HepG2 (cell line): ENCODE results near the gene ANKS4B.

Experiments
- CBFB ChIP-seq: sonication (generic); formaldehyde crosslinking; IDR thresholded peaks from 2 replicates; pipeline ENCODE4 v1.4.0; 2020; ENCODE audit warnings: missing genetic modification reagents
- EZH2 ChIP-seq: conservative IDR thresholded peaks from 2 replicates; pipeline ENCODE4 v1.6.1; 2012; ENCODE audit warnings: mild to moderate bottlenecking, low read depth, low read length, moderate library complexity
- SOX6 ChIP-seq, 2 experiments: fragments of 450-650 bp in 1 of 2; sonication (generic) in 1 of 2; formaldehyde crosslinking in 1 of 2; IDR thresholded peaks; 2 replicates each; pipeline versions ENCODE4 v1.4.0 to v1.6.1; 2017 to 2020; ENCODE audit warnings: antibody characterized with exemption in 1 of 2, mild to moderate bottlenecking in 1 of 2, missing genetic modification reagents in 1 of 2
- TF ChIP-seq, protein P1 (sequence below): sonication (generic); formaldehyde crosslinking; IDR thresholded peaks from 2 replicates; pipeline ENCODE4 v1.5.0; 2020; ENCODE audit warnings: mild to moderate bottlenecking, missing genetic modification reagents, moderate library complexity

DNA sequence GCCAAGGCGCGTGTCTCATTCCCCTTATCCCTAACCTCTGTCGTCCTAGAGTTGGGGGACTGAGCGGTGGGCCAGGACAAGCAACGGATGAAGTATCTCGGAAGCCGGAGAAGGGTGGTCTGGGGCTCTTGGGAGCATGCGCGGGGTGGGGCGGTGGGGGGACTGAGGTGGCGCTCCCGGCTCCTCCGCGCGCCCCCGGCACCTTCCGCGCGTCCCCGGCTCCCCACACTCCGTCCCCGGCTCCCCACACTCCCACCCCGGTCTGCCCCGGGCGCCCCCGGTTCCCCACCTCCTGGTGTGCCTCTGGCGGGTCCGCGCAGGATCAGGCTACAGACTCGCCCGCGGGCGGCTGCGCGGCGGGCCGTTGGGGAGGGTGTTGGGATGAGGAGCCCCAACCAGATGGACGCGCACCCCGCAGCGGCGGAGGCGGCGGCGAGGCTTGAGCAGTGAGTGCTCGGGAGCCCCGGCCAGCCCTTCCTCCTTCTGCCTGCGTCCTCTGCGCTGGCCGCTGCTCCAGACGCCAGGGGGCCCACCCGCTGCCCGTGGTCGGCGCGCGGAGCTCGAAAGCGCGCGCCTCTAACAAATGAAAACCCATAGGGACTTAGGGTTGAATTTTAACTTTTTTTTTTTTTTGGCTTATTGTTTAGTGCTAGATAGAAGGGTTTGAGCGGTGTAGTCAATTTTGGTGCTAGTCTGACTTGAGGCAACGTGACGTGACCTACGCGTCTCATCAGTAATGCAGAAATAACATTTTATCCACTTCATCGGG lies 50.2 kb downstream of the ANKS4B start:
- TF ChIP-seq, protein P1, sequence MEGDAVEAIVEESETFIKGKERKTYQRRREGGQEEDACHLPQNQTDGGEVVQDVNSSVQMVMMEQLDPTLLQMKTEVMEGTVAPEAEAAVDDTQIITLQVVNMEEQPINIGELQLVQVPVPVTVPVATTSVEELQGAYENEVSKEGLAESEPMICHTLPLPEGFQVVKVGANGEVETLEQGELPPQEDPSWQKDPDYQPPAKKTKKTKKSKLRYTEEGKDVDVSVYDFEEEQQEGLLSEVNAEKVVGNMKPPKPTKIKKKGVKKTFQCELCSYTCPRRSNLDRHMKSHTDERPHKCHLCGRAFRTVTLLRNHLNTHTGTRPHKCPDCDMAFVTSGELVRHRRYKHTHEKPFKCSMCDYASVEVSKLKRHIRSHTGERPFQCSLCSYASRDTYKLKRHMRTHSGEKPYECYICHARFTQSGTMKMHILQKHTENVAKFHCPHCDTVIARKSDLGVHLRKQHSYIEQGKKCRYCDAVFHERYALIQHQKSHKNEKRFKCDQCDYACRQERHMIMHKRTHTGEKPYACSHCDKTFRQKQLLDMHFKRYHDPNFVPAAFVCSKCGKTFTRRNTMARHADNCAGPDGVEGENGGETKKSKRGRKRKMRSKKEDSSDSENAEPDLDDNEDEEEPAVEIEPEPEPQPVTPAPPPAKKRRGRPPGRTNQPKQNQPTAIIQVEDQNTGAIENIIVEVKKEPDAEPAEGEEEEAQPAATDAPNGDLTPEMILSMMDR (CRISPR knock-in tag) = peak; percentile 85
- TF ChIP-seq SOX6 (IDR thresholded peaks at IDR 0.05) (no peak), SOX6 (CRISPR knock-in tag; IDR thresholded peaks at IDR 0.05) (no peak; the same call in none of the 2 replicates), EZH2 (no peak), CBFB (peak; percentile 69; the same call in 1 of the 2 replicates)
